Measurements from ENCODE around the gene KIAA1549. TPM values are rescaled to one million over a fixed set of nuclear protein-coding genes. Genes with fewer than 3 reads are reported as not detected.

KIAA1549 gene
- total RNA-seq, 4 donors from 2014 or later = 0.93 to 3.8 (median 2.0) TPM

DNA sequence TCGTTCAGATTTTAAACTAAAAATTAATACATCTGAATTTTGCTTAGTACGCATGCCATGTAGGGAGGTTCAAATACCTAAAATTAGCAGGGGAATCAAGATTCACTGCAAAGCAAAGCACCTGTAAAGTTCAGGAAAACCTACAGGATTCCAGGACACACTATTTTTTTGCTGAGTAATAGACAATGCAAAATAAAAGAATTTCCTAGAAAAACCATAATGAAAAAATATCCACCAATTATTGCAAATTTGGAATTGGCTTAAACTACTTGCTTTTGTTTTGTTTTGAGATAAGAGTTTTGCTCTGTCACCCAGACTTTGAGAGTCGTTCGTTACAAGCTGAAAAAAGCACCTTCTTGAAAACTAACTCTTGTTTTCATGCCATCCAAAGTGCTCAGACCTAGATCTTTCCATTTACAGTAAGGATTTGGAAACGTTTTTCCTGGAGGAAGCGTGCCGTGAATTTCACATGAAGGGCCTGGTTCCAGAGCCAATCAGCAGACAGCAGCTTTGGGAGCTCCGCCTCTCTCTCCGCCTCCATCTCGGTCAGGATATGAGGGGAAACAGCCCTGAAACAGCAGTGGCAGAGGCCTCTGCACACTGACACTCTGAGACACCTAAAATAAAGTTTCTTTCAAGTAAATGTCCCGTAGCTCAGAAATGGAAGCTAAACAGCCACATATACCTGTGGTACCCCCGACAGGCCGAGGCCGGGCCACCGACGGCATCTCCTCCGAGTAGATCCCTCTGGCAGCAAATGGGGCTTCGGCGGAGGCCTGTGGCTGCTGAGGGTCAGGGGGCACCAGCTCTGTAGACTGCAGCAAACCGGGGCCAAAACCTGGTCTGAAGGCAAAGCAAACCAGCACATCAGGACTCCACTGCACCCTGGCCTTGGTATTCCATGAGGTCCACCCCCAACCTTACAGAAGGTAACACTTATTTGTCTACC lies 137.3 kb downstream of the KIAA1549 start:
- WGBS, 2 donors (ENCODE audit: low coverage in 1 of 2) = 88 to 91% methylated on average over 4 to 15 of the region's 20 CpGs
- ATAC-seq = no peak
- no peak overlapping the region for H3K27ac ChIP-seq
- H3K4me1 ChIP-seq = no peaks in the 10 kb centered on the region
- H3K4me3 ChIP-seq = no peak overlapping the region
- H3K9me3 ChIP-seq = no peaks in the 10 kb centered on the region
- TF ChIP-seq, protein P1, sequence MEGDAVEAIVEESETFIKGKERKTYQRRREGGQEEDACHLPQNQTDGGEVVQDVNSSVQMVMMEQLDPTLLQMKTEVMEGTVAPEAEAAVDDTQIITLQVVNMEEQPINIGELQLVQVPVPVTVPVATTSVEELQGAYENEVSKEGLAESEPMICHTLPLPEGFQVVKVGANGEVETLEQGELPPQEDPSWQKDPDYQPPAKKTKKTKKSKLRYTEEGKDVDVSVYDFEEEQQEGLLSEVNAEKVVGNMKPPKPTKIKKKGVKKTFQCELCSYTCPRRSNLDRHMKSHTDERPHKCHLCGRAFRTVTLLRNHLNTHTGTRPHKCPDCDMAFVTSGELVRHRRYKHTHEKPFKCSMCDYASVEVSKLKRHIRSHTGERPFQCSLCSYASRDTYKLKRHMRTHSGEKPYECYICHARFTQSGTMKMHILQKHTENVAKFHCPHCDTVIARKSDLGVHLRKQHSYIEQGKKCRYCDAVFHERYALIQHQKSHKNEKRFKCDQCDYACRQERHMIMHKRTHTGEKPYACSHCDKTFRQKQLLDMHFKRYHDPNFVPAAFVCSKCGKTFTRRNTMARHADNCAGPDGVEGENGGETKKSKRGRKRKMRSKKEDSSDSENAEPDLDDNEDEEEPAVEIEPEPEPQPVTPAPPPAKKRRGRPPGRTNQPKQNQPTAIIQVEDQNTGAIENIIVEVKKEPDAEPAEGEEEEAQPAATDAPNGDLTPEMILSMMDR (IDR thresholded peaks at IDR 0.05) = no peak
- TF ChIP-seq POLR2AphosphoS5 (IDR thresholded peaks at IDR 0.05) (no peak), EP300 (IDR thresholded peaks at IDR 0.05) (no peak), POLR2A (IDR thresholded peaks at IDR 0.05) (no peak)
- no peaks in the 10 kb centered on the region for H3K27me3 ChIP-seq
- H3K36me3 ChIP-seq = peaks cover 0 to 8% of the 10 kb centered on the region in 2 donors

DNA sequence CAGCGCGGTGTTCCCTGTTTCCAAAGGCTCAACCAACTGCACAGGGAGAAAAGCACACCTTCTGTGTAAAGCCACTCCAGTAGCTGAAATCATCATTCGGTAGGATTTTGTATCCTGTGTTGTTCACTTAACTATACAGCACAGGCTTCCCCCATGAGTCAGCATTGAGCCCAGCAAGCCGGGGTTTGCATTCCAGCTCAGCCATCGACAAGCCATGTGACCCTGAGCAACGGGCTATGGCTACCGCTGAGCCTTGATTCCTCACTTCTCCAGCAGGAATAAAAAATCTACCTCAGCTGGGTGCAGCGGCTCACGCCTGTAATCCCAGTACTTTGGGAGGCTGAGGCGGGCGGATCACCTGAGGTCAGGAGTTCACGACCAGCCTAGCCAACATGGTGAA lies 139.1 kb downstream of the KIAA1549 start:
- Histone ChIP-seq H3K36me3 (peaks cover 0 to 16% of the 10 kb centered on the region in 2 donors), H3K27ac (no peak overlapping the region), H3K4me1 (no peaks in the 10 kb centered on the region), H3K4me3 (no peak overlapping the region), H3K9me3 (no peaks in the 10 kb centered on the region), H3K27me3 (no peaks in the 10 kb centered on the region)
- WGBS, 2 donors (ENCODE audit: low coverage in 1 of 2) = 90 to 97% methylated on average over 2 to 3 of the region's 12 CpGs
- no peak for ATAC-seq
- TF ChIP-seq POLR2A (IDR thresholded peaks at IDR 0.05) (no peak), POLR2AphosphoS5 (IDR thresholded peaks at IDR 0.05) (no peak), EP300 (IDR thresholded peaks at IDR 0.05) (no peak)
- TF ChIP-seq, protein P1 (IDR thresholded peaks at IDR 0.05) = no peak

DNA sequence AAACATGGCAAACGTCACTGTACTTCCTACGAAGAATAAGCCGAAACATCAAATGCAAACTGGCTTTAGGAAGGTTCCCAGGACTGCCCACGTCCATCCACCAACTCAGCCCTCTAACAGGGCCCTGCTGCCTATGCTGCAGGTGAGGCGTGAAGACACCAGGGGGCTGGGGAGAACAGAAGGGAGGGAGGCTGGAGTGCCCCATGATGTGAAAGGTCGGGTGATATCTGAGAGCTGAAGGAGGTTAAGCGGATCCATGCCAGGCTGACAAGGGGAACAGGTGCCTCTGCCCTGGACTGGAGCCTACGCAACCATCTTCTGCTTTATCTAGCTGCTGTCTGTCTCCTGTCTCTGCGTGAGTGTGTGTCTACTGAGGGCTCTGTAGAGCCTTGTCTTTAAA lies 143.0 kb downstream of the KIAA1549 start:
- Histone ChIP-seq H3K27ac (no peak overlapping the region), H3K27me3 (no peaks in the 10 kb centered on the region), H3K4me1 (no peaks in the 10 kb centered on the region), H3K36me3 (peaks cover 0 to 13% of the 10 kb centered on the region in 2 donors), H3K4me3 (peak overlapping the region in 1 of 2 donors; percentile 4), H3K9me3 (no peaks in the 10 kb centered on the region)
- ATAC-seq = no peak
- TF ChIP-seq POLR2AphosphoS5 (IDR thresholded peaks at IDR 0.05) (no peak), POLR2A (IDR thresholded peaks at IDR 0.05) (no peak)
- 90% methylated on average over 8 of the region's 9 CpGs for WGBS, 2 donors (ENCODE audit: low coverage in 1 of 2)

DNA sequence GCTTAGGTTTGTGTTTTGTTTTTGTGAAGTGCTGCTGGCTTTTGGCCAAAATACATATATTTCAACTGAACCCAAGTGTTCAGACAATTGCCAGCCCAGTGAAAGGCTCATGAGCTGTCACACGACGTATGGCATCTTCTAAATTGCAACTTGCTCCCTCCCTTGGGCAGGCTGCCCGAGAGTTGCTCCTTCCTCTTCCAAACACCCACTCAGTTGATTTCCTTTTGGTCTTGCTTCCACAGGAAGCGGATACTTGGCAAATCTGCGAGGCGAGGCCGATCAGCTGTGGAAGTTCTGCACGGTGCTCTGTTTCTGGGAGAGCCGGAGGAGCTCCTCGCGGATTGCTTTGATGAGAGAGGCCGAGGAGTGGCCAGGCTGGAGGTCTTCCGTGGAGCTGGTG lies 143.6 kb downstream of the KIAA1549 start:
- Histone ChIP-seq H3K4me1 (no peaks in the 10 kb centered on the region), H3K36me3 (peaks cover 0 to 13% of the 10 kb centered on the region in 2 donors), H3K4me3 (peak overlapping the region in 1 of 2 donors; percentile 4), H3K27ac (no peak overlapping the region), H3K9me3 (no peaks in the 10 kb centered on the region), H3K27me3 (no peaks in the 10 kb centered on the region)
- no peak for ATAC-seq
- 42 to 54% methylated on average over 3 of the region's 13 CpGs for WGBS, 2 donors (ENCODE audit: low coverage in 1 of 2)
- TF ChIP-seq POLR2A (IDR thresholded peaks at IDR 0.05) (no peak), POLR2AphosphoS5 (IDR thresholded peaks at IDR 0.05) (no peak), EP300 (IDR thresholded peaks at IDR 0.05) (no peak)
- TF ChIP-seq, protein P1 (IDR thresholded peaks at IDR 0.05) = no peak

DNA sequence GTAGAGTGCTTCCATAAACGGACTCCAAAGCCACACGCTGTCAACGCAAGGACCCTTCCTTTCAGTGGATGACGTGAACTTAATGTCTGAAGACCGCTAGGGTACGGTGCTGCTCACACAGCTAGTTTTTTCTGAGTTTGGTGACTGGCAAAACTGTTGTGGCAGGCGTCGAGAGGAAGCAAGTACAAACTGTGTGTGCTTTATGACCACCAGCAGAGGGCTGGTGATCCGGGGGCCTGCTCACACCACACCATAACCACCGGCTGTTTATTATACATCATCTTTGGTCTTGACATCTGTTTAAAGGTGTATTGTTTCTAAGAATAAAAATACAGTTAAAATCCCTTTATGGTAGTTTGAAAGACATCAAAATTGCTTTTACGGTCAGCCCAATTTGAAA lies 146.1 kb downstream of the KIAA1549 start:
- no peak overlapping the region for H3K27ac ChIP-seq
- no peak overlapping the region for H3K4me3 ChIP-seq
- ATAC-seq = no peak
- no peaks in the 10 kb centered on the region for H3K9me3 ChIP-seq
- no peaks in the 10 kb centered on the region for H3K27me3 ChIP-seq
- H3K4me1 ChIP-seq = no peaks in the 10 kb centered on the region
- H3K36me3 ChIP-seq = peaks cover 0 to 13% of the 10 kb centered on the region in 2 donors
- TF ChIP-seq EP300 (IDR thresholded peaks at IDR 0.05) = no peak
- no peak for TF ChIP-seq POLR2A (IDR thresholded peaks at IDR 0.05)
- TF ChIP-seq, protein P1 (IDR thresholded peaks at IDR 0.05) = no peak
- TF ChIP-seq POLR2AphosphoS5 (IDR thresholded peaks at IDR 0.05) = no peak
- WGBS, 2 donors (ENCODE audit: low coverage in 1 of 2) = 80 to 90% methylated on average over 11 of the region's 11 CpGs

Data from gastroesophageal sphincter (tissue), 4 donors.